Ovary (tissue), 3 donors: ENCODE data around the gene RAP1A.

Experiments used
- CTCF ChIP-seq, 3 donors: fragments of 450-650 bp in 2 of 3; fragments of 200-600 bp in 1 of 3; IDR thresholded peaks; one replicate each; pipeline versions ENCODE4 v1.5.1 to v1.8.0; 2016 to 2022; ENCODE audit warnings: antibody characterized with exemption in 3 of 3, mild to moderate bottlenecking in 1 of 3
- POLR2A ChIP-seq: fragments of 450-650 bp; IDR thresholded peaks from one replicate; pipeline ENCODE4 v1.6.1; 2017; ENCODE audit warnings: antibody characterized with exemption, mild to moderate bottlenecking, moderate library complexity
- donor health status: DM: no; HTN: no; CAD: no.

GRCh38 chr1:111639602-111640198 lies 20.1 kb downstream of the RAP1A start:
- TF ChIP-seq CTCF (IDR thresholded peaks at IDR 0.05) (no peak), POLR2A (no peak)
